Cardiac fibroblast (primary cell): ENCODE results near the gene CD72.
"Not testable (repeated sequence)": the region's sequence is repeated elsewhere in the genome, so short reads cannot be mapped to it uniquely, and the experiment has no call there.

Source experiments
- DNase-seq, 2 donors: peaks; one replicate each; pipeline versions ENCODE4 v3.0.0 to v3.0.0-alpha.2; 2010; ENCODE audit warnings: low read depth in 2 of 2
- H3K4me3 ChIP-seq, 2 donors: replicated peaks in 1 of 2; 1 replicate in 1 of 2; 2 replicates in 1 of 2; pipeline ENCODE4 v1.5.1; 2011; ENCODE audit warnings: low read depth in 2 of 2, low read length in 2 of 2, mild to moderate bottlenecking in 2 of 2, moderate library complexity in 1 of 2
- CTCF ChIP-seq: IDR thresholded peaks from one replicate; pipeline ENCODE4 v1.5.1; 2011; ENCODE audit warnings: low read depth, mild to moderate bottlenecking, low read length, inconsistent platforms

Gene CD72

GRCh38 chr9:35650341-35651158 lies 32.3 kb upstream of the CD72 start, which contains the start of gene SIT1:
SIT1 (minus strand) TSS chr9:35650931; CDS start chr9:35650853, 78 bp downstream.
- no peak for TF ChIP-seq CTCF
- DNase-seq: no peak
- no peak within 1 kb of the TSS for H3K4me3 ChIP-seq

GRCh38 chr9:35649431-35650340 lies 31.5 kb upstream of the CD72 start:
- TF ChIP-seq CTCF: no peak
- peak in 1 of 2 donors; percentile 50 for DNase-seq
- H3K4me3 ChIP-seq: no peak overlapping the region

- DNase-seq: peak; percentile 88 to 92
- H3K4me3 ChIP-seq: peak overlapping the region; percentile 50 to 61
- peak; percentile 80 for TF ChIP-seq CTCF
These were observed 28.5 kb upstream of the CD72 start for GRCh38 chr9:35646533-35647265.

- no peak for TF ChIP-seq CTCF
- H3K4me3 ChIP-seq: peak overlapping the region; percentile 50 to 61
- DNase-seq: no peak
These were observed 27.9 kb upstream of the CD72 start for GRCh38 chr9:35646153-35646532.

GRCh38 chr9:35645736-35646135 lies 27.5 kb upstream of the CD72 start:
- DNase-seq: not testable (repeated sequence)
- H3K4me3 ChIP-seq: peak overlapping the region in 1 of 2 donors; percentile 50

- DNase-seq: no peak
- no peak for TF ChIP-seq CTCF
- no peak overlapping the region for H3K4me3 ChIP-seq
These were observed 24.8 kb upstream of the CD72 start for GRCh38 chr9:35643046-35643445.

- DNase-seq: not testable (repeated sequence)
These were observed 23.3 kb upstream of the CD72 start for GRCh38 chr9:35641478-35641877.

GRCh38 chr9:35640431-35640830 lies 22.2 kb upstream of the CD72 start:
- not testable (repeated sequence) for DNase-seq, H3K4me3 ChIP-seq

More at GRCh38 chr9:35641478-35641877, 23.3 kb upstream of the CD72 start:
- H3K4me3 ChIP-seq: not testable (repeated sequence)
